GM21360 (cell line): ENCODE results near the gene MFN1.

Experiments
- ATAC-seq: cut with Tn5 transposase; IDR thresholded peaks from one replicate; pipeline ENCODE4 v1.9.1; 2021; ENCODE audit warnings: mild to moderate bottlenecking, moderate library complexity; ENCODE audit not compliant: unreplicated experiment

Gene MFN1

DNA sequence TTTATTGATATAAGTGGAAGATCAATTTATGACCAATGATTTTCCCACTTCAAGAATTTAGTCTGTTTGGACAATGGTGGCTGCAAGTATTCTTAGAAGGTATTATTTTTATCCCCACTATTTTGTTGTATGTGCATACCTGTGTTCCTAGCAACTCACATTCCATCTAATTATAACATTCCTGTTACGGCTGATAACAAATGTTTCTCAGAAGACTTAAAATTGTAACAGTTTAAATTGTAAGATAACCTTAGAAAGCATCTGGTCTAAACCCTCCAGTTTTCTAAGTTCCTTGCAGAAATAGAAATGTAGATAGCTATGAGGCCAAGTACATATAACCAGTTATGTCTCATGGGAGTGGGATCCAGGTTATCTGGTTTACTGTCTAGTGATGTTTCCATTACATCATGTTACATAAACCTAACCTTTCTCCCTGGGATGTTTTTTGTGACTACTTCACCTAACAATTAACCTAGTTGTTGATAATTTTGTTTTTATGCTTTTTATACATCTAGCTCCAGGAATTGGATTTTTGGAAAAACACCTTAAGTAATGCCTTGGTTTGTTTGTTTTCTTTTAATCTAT, 11.1 kb upstream of the MFN1 start:
- ATAC-seq = no peak

GRCh38 chr3:179348325-179349013, 960 bp downstream of the MFN1 start:
- ATAC-seq = no peak

- no peak for ATAC-seq
Measured at GRCh38 chr3:179355996-179356395, 8.5 kb downstream of the MFN1 start.

- ATAC-seq = no peak
Measured at GRCh38 chr3:179363332-179363731, 15.8 kb downstream of the MFN1 start.

DNA sequence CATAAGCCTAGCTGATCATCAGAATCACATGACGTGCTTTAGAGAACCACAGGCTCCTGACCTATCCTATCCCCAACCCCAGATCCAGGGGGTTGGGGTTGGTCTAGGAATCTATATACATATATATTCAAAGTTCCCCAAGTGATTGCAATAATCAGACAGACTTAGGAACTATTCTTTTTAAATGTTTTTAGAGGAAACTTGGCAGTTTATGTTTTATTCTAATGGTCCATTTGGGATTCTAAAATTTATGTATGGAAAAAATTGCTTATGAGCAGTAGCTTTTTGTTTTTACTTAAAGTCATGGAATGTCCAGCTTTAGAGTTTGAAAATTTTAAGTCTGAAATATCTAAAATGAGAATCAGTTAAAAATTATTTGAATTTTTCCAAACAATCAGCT, 22.1 kb downstream of the MFN1 start:
- ATAC-seq = no peak

GRCh38 chr3:179373938-179374337, 26.4 kb downstream of the MFN1 start:
- no peak for ATAC-seq

DNA sequence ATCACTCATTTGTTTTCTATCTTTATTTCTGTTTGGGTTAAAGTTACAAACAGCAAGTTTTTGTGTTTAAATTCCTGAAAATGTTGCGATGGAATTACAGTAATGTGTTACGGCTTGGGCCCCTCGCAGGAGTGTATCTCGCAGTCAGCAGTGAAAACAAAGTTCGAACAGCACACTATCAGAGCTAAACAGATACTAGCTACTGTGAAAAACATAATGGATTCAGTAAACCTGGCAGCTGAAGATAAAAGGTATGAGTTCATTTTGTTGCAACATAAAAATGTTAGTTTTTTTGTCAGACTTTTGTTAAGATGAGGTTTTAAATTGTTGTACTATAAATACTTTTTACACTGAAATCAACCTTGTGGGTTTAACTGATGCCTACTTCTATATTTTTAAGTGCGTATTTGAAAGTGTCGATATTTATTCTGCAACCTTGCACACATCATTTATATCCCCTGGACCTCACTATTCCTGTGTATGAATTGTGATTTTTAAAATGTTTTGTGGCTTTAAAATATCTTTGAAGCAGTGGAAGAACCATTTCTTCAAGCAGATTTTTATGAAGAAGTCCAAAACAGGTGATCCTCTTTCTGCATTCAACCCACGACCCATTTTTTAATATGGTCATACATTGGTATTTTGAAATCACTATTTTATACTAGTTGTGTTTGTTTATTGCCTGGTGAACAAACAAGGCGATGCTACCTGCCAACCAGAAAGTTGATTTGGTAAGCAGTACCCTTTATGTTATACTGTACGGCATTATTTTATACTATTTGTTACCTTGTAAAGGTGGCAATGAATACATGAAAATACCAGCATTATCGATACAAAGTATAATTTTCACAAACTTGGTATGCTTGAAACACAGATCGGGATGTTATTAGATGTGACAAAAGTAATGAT, 27.8 kb downstream of the MFN1 start:
- no peak for ATAC-seq

- ATAC-seq = no peak
Measured at GRCh38 chr3:179376474-179376873, 29.0 kb downstream of the MFN1 start.

DNA sequence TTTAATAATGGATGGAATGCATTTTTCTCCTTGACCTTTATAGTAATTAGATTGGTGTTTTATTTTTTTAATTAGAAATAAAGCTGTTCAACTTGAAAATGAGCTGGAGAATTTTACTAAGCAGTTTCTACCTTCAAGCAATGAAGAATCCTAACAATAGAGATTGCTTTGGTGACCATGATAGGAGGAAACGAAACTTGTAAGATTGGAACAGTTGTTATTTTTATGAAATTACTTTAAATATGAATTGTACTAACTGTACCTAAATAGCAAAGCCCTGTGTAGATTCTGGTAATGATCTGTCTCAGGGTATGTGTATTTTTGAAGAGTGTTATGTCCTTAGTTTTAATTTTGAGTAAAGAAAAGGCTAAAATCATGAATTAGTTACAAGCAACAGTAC, 44.4 kb downstream of the MFN1 start:
- no peak for ATAC-seq

- no peak for ATAC-seq
Measured at GRCh38 chr3:179398574-179399231, 51.2 kb downstream of the MFN1 start.

DNA sequence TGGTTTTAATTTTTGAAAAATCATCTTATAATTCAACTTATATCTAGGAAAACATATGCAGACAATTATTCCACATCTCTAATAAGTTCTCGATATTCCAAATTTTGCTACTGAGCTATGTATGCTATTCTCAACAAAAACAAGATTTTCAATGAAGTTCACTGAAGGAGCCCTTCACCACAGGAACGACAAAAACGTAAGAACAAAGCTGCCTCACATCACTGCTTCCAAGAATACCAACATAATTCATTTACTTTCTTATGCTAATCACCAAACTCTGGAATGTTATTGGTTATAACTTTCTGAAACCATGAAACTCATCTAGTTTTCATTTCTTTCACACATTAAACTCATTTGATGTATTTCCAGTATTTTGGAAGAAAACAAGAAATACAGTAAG, 54.1 kb downstream of the MFN1 start:
- ATAC-seq = no peak

DNA sequence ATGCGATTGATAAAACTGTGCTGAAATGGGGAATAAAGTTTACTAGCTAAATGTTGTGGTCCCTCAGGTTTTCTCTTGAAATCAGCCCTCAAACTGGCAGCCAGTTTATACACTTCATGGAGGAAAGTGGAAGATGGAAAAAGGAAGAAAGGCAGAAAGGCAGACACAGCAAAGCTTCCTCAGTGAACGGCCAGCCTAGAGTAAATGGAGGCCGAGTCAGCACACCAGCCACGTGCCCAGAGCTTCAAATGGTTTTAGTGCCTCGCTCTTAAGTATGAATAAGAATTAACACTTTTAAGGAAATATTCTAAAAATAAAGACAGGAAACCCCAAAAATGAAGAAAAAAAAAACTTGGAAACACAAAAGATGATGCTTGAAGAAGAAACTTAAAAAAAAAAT, 55.5 kb downstream of the MFN1 start:
- ATAC-seq = no peak

DNA sequence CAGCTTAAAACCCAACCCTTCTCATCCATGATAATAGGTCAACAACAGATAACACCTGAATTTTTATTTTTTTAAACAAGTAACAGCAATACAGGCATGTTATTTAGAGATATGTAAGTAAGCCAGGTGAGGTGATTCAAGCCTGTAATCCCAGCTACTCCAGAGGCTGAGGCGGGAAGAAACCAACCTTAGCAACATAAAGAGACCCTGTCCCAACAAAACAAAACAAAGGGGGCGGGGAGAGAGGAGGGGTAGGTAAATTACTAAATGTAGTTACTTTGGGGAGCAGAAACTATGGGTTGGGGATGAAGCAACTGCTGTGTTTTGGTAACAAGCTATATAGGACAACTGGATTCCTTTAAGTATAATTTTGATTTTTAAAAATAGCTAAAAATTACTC, 56.8 kb downstream of the MFN1 start:
- ATAC-seq = no peak

GRCh38 chr3:179410331-179410730, 62.8 kb downstream of the MFN1 start:
- peak; percentile 50 for ATAC-seq

DNA sequence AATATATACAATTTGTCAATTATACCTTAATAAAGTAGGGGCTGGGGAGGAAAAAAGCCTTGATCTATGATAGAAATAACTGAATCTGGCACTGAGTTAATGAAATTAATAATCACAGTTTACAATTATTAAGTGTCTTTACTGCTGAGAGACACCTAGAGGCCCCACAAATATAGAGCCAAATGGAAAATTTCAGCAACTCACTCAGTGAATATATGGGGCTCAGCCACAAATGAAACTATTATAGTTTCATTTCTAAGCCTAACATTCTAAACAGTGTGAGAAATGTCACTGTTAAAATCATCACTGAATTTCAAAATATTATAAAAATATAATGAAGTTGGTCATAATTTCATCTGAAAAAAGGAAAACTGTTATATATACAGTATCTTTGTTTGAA, 63.5 kb downstream of the MFN1 start:
- ATAC-seq = no peak

- no peak for ATAC-seq
Measured at GRCh38 chr3:179414804-179415203, 67.3 kb downstream of the MFN1 start.

DNA sequence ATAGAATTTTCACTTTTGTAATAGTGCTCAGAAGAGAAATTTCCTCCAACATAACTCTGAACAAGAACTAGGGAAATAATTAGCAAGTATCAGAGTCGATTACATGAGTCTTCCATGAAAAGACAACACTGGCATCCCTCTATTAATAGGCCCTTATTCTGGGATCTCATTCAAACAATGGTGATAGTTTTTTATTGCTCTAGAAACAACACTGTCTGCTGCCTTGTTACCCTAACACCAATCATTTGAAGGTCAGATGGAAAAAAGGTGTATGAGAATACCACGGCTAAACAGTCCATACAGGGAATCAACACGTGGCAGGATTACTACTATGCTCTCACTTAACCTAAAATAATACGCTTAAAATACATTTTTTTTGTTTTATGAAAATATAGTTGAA, 67.9 kb downstream of the MFN1 start:
- ATAC-seq = no peak

DNA sequence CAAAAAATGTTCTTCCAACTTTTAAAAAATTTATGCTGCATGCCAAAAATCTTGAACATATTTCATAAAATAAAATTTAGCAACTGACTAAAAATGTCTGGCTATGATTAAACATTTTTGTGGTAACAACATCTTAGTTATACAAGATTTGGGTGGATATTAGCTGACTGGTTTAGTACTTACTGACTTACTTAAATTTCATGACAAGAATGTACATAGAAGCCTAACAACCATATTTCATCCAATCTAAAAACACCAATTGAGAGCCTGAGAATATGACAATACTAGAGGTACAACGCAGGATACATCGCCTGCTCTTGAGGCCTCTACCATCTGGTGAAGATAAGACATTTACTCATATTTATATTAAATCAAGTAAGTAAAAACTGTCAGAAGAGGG, 69.2 kb downstream of the MFN1 start:
- no peak for ATAC-seq

- no peak for ATAC-seq
Measured at GRCh38 chr3:179418610-179419009, 71.1 kb downstream of the MFN1 start.

DNA sequence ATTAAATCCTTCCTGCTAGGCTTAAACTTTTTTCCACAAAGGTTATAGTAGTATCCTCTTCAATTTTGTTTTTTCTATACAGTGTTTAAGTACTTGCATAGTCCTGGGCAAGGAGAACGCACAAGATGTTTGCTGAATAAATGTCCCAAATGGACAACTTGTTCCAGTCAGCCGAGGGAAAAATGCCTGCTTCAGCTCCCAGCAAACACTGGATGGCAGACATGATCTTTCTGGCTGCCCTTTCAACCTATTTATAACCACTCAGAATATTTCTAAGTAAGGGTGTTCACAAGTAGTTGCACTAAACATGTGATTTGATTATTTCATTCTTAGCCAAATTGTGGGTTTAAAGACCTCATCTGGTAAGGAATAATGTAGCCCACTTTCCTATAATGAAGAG, 74.0 kb downstream of the MFN1 start:
- no peak for ATAC-seq

- ATAC-seq = no peak
Measured at GRCh38 chr3:179425075-179425474, 77.6 kb downstream of the MFN1 start.
